ENCODE results near the gene LARGE2. TPM values are rescaled to one million over a fixed set of nuclear protein-coding genes. Genes with fewer than 3 reads are reported as not detected.

Gene LARGE2
- total and polyA plus RNA-seq, 2 experiments from 2014 or later, result 89.8 to 107 TPM

Other genes starting within 250 kb of the LARGE2 start
- 6.9 and 11.0 TPM in 2 replicates for gene SLC35C1, start 117.5 kb upstream of the LARGE2 start, total RNA-seq (2014; rRNA removed; shearing (Covaris generic))
- gene SLC35C1, start 117.5 kb upstream of the LARGE2 start, polyA plus RNA-seq (2016; fragmentation: Nextera tagmentation; extraction: Ambion mirVana), result 6.8 and 7.7 TPM in 2 replicates
- gene CRY2, start 75.2 kb upstream of the LARGE2 start, total RNA-seq (2014; rRNA removed; shearing (Covaris generic)), result 14.6 and 15.4 TPM in 2 replicates
- gene CRY2, start 75.2 kb upstream of the LARGE2 start, polyA plus RNA-seq (2016; fragmentation: Nextera tagmentation; extraction: Ambion mirVana), result 5.6 and 9.5 TPM in 2 replicates
- 34.1 and 39.4 TPM in 2 replicates for gene MAPK8IP1, start 37.0 kb upstream of the LARGE2 start, total RNA-seq (2014; rRNA removed; shearing (Covaris generic))
- 5.9 and 6.8 TPM in 2 replicates for gene MAPK8IP1, start 37.0 kb upstream of the LARGE2 start, polyA plus RNA-seq (2016; fragmentation: Nextera tagmentation; extraction: Ambion mirVana)
- gene FREY1, start 15.4 kb upstream of the LARGE2 start, total RNA-seq (2014; rRNA removed; shearing (Covaris generic)), result 1.1 TPM in 1 of 2 replicates, not detected in the other
- not detected in 2 replicates for gene FREY1, start 15.4 kb upstream of the LARGE2 start, polyA plus RNA-seq (2016; fragmentation: Nextera tagmentation; extraction: Ambion mirVana)
- gene PEX16, start 4.8 kb upstream of the LARGE2 start, total RNA-seq (2014; rRNA removed; shearing (Covaris generic)), result 22.4 and 34.1 TPM in 2 replicates
- gene PEX16, start 4.8 kb upstream of the LARGE2 start, polyA plus RNA-seq (2016; fragmentation: Nextera tagmentation; extraction: Ambion mirVana), result 23.3 and 27.6 TPM in 2 replicates
- gene PHF21A, start 198.8 kb downstream of the LARGE2 start, total RNA-seq (2014; rRNA removed; shearing (Covaris generic)), result 14.2 and 23.6 TPM in 2 replicates
- 18.7 and 21.7 TPM in 2 replicates for gene PHF21A, start 198.8 kb downstream of the LARGE2 start, polyA plus RNA-seq (2016; fragmentation: Nextera tagmentation; extraction: Ambion mirVana)